Kidney tubule cell (primary cell): ENCODE results near the gene DNAJC13.

Experiments
- DNase-seq: peaks from one replicate; pipeline ENCODE4 v3.0.0-alpha.2; 2018; ENCODE audit warnings: low spot score

Gene DNAJC13

DNA sequence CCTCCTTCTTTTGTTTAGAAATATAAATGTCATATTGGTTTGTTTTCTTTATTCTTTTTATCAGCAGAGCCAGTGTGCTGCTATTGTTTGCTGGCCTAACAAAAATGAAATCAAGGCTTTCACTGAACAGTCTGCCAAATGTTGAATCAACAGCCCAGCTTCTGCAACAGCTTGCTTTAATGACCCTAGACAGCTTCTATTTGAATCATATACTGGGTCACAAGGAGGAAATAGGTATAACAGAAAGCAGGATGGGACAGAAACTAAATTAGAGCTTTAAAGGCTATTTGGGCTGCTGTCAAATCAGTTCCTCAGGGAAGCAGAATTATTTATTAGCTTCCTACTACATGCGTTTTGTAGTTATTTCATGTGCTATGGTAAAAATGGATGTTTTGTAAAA is 12.1 kb upstream of the DNAJC13 start:
- no peak for DNase-seq

GRCh38 chr3:132405609-132406299 is 11.5 kb upstream of the DNAJC13 start:
- DNase-seq: no peak

- no peak for DNase-seq
These were observed 10.7 kb upstream of the DNAJC13 start for GRCh38 chr3:132406587-132406986.

DNA sequence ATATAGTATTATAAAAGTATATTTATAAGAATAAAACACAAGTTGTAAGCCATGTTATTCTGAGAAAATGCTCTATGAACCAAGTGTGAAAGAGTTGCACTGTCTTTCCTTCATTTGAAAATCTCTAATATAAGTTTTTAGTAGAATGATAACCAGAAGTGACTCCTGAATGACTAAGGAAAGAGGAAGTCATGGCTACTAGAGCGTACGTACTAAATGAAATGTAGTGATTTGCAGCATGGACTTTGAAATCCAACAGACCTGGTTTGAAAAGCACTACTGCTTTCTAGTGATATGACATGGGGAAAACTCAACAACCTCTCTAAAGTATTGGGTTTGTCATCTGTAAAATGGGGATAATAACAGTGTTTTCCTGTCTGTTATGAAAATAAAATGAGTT is 10.3 kb upstream of the DNAJC13 start:
- DNase-seq: peak; percentile 23

GRCh38 chr3:132414841-132415240 is 2.5 kb upstream of the DNAJC13 start:
- no peak for DNase-seq

GRCh38 chr3:132416161-132416560 is 1.1 kb upstream of the DNAJC13 start:
- DNase-seq: no peak

DNA sequence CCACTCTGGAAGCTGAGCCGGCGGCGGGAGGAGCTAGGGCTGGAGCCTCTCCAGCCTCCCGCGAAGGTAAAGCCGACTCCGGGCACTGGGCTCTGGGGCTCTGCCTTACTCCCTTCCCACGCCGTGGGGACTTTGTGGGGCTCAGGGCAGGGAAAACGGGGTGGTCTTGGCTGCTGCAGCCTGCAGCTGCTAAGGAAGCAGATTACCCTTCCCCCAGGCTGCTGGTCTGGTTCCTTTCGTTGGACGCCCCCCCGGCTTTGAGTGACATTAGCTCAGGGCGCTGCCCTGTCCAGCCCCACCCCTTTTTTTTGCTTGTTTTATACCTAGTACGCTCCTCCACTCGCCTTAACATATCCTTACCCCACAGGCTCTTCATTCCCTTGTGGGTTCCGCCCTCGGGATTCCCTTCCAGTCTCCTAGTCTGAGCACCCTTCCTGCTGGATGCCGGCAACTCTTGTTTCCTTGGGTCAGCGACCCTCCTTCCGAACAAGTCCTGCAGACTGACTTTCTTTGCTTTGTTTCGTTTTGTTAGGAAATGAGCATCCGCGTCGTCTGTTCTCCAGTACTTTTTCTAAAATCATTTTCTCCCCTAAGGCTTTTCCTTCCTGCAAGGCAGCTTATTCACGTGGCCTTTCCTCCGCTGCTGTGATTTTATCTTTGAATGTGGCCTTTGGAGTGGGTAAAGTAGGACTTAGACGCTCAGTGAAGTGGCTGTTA is 551 bp downstream of the DNAJC13 start:
- peak; percentile 78 for DNase-seq

- DNase-seq: peak; percentile 8
These were observed 1.6 kb downstream of the DNAJC13 start for GRCh38 chr3:132418916-132419315.

GRCh38 chr3:132421832-132422231 is 4.5 kb downstream of the DNAJC13 start:
- DNase-seq: peak; percentile 69

- no peak for DNase-seq
These were observed 5.2 kb downstream of the DNAJC13 start for GRCh38 chr3:132422531-132422930.

- DNase-seq: peak; percentile 61
These were observed 15.3 kb downstream of the DNAJC13 start for GRCh38 chr3:132432639-132433038.

- no peak for DNase-seq
These were observed 15.8 kb downstream of the DNAJC13 start for GRCh38 chr3:132433121-132433520.

DNA sequence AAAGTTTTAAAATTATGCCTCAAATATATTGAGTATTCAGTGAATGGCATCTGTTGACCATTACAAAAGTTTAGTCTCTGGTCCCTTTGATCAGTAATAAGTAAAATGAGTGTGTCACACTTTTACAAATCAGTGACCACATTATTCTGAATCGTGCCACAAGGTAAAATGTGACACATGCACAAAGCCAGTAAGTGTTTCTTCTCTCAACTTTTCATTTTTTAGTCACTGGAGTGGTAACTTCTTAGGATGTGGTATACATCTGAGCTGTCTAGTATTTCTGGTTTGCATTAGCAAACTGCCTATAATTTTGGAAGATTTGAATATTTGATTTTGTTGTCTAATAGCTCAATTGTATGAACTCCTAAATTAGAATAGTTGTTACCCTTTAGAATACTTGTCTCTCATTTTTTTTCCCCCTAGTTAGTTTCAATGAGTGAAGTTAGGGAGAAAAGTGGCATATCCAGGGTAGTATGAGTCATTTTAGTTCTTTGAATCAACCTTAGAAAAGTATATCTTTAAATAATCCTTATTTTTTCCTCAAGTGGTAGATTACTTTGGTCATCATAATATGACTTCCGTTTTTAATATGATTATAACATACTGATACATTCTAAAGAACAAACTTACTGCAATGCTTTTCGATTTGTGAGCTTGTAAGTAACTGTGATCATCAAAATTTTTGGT is 18.1 kb downstream of the DNAJC13 start:
- DNase-seq: peak; percentile 6

- no peak for DNase-seq
These were observed 18.7 kb downstream of the DNAJC13 start for GRCh38 chr3:132435911-132436425.

GRCh38 chr3:132443421-132443820 is 26.1 kb downstream of the DNAJC13 start:
- DNase-seq: no peak

- DNase-seq: no peak
These were observed 27.1 kb downstream of the DNAJC13 start for GRCh38 chr3:132444383-132444782.

DNA sequence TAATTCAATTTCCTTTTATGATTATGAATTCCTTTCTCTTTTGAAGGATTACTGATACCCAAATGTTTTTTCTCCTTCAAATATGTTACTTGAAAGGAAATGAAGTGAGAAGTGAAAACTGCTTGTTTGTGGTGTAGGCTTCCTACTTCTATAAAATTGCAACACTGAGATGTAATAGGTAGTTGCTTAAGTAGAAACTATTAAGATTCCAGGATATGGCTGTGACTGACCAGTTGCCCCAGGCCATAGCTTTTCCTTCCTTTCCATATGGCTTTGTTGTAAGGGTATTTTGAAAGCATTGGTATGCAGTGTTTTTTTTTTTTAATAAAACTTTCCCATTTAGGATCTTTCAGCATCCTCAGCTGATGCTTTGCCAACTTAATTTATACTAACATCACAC is 28.5 kb downstream of the DNAJC13 start:
- peak; percentile 13 for DNase-seq

DNA sequence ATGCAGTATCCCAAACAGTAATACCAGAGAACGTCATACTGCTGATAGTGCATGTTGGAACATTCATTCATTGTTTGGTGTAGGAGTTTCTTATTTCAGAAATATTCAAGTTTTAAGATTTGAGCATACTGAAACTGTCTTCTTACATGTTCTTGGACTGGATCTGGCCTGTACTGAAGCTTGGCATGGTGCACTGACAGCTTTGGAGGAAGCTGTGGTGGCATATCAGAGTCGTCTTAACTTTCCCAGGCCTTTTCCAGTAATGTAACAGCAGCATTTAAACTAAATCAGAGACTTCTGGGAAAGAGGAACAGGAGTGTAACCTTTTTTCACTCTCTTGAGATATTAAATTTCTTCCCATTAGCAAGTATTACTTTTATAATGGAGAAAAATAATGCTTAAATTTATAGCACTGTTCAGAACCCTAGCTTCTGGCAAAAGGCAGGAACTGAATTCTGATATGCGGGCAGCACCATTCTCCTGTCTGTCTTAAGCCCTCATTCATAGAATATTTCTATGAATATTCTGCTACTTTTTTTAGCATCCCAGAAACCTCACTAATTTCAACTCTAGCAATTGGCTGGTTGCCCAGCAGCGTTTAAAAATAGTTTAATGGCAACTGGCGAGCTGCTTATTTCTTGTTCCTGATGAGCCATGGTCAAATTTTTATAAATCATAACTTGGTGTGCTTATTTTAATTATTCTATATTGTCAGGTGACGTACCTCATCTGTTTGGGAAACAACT is 31.1 kb downstream of the DNAJC13 start:
- DNase-seq: no peak

DNA sequence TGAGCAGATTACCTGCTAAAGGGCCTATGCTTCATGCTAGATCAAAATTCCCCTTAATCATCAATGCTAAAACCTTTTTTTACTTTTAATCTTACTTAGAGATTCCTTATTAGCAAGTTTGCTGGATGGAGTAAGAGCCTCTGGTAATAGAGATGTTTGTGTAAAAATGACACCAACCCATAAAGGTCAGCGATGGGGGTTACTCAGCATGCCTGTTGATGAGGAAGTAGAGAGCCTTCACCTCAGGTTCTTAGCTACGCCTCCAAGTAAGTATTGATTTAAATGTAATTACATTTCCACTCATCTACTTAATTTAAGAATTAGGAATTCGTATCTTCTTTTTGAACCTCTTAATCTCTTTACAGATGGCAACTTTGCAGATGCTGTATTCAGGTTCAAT is 38.8 kb downstream of the DNAJC13 start:
- DNase-seq: no peak

- DNase-seq: no peak
These were observed 39.3 kb downstream of the DNAJC13 start for GRCh38 chr3:132456571-132456970.

DNA sequence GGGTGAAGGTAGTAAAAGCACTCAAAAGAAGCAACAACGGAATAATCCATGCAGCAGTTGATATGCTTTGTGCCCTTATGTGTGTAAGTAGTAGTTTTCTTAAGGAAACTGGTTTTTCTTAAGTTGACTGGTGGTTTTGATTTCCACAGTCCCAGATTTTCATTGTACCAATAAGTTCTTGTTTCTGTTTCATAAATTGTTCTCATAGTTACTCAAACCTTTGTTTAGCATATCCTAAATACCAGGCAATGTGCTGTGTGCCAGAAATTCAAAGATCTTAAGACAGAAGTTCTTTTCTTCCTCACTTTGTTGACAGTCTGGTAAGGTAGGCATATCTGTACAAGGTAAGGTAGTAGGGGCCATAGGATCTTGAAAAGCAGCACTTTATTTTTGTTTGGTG is 40.0 kb downstream of the DNAJC13 start:
- DNase-seq: no peak

DNA sequence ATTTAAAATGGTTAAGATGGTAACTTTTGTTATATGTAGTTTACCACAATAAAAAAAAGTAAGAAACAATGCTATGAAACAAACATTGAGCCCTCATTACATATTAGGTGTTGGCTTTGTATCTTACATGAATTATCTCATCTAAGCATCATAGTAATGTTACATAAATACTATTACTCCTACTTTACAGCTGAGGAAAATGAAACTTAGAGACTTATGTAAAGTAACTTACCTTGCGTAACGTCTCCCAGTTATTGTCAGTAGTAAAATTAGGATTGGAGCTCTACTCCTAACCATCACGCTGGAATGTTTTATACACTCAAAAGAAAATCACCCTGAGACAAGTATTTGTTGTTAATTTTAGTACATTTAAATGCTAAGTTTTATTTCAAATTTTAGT is 42.2 kb downstream of the DNAJC13 start:
- no peak for DNase-seq
